GM19351 (cell line): ENCODE data around the gene ALDH7A1.
"Not testable (repeated sequence)": the region's sequence is repeated elsewhere in the genome, so short reads cannot be mapped to it uniquely, and the experiment has no call there.

Source experiments
- ATAC-seq: cut with Tn5 transposase; IDR thresholded peaks from one replicate; pipeline ENCODE4 v1.9.1; 2021; ENCODE audit warnings: mild to moderate bottlenecking, moderate library complexity; ENCODE audit not compliant: unreplicated experiment

The ALDH7A1 gene

GRCh38 chr5:126595486-126596083, 566 bp upstream of the ALDH7A1 start:
- peak; percentile 8 for ATAC-seq

GRCh38 chr5:126591549-126591948, 3.5 kb downstream of the ALDH7A1 start:
- no peak for ATAC-seq

GRCh38 chr5:126589536-126590297, 5.3 kb downstream of the ALDH7A1 start:
- ATAC-seq = no peak

- ATAC-seq = no peak
Measured at GRCh38 chr5:126587551-126588390, 7.2 kb downstream of the ALDH7A1 start.

GRCh38 chr5:126583761-126584160, 11.3 kb downstream of the ALDH7A1 start:
- ATAC-seq = no peak

GRCh38 chr5:126579716-126580115, 15.3 kb downstream of the ALDH7A1 start:
- ATAC-seq = no peak

GRCh38 chr5:126577415-126577814, 17.6 kb downstream of the ALDH7A1 start:
- no peak for ATAC-seq

GRCh38 chr5:126576974-126577373, 18.0 kb downstream of the ALDH7A1 start:
- no peak for ATAC-seq

GRCh38 chr5:126575644-126576043, 19.4 kb downstream of the ALDH7A1 start:
- ATAC-seq = no peak

GRCh38 chr5:126568206-126568755, 26.7 kb downstream of the ALDH7A1 start:
- ATAC-seq = no peak

- ATAC-seq = peak; percentile 92
Measured at GRCh38 chr5:126562823-126563222, 32.2 kb downstream of the ALDH7A1 start.

- no peak for ATAC-seq
Measured at GRCh38 chr5:126561908-126562307, 33.1 kb downstream of the ALDH7A1 start.

- ATAC-seq = not testable (repeated sequence)
Measured at GRCh38 chr5:126555101-126555500, 39.9 kb downstream of the ALDH7A1 start.

- ATAC-seq = no peak
Measured at GRCh38 chr5:126552614-126553013, 42.4 kb downstream of the ALDH7A1 start.

- peak; percentile 89 for ATAC-seq
Measured at GRCh38 chr5:126544087-126544740, 50.8 kb downstream of the ALDH7A1 start.

GRCh38 chr5:126543660-126544059, 51.4 kb downstream of the ALDH7A1 start:
- no peak for ATAC-seq

GRCh38 chr5:126543009-126543408, 52.0 kb downstream of the ALDH7A1 start:
- ATAC-seq = no peak

GRCh38 chr5:126542441-126542840, 52.6 kb downstream of the ALDH7A1 start:
- no peak for ATAC-seq

- ATAC-seq = no peak
Measured at GRCh38 chr5:126540631-126541030, 54.4 kb downstream of the ALDH7A1 start.

- no peak for ATAC-seq
Measured at GRCh38 chr5:126538579-126538978, 56.4 kb downstream of the ALDH7A1 start.

GRCh38 chr5:126536874-126537273, 58.1 kb downstream of the ALDH7A1 start:
- no peak for ATAC-seq
